ENCODE results near the gene MED23.

Gene MED23

GRCh38 chr6:131657222-131657621 lies 29.2 kb upstream of the MED23 start:
- no peak for TF ChIP-seq CTCF (IDR thresholded peaks at IDR 0.05)

- TF ChIP-seq CTCF (IDR thresholded peaks at IDR 0.05), result no peak
These were observed 28.6 kb upstream of the MED23 start for GRCh38 chr6:131656667-131657066.

GRCh38 chr6:131655951-131656350 lies 27.9 kb upstream of the MED23 start:
- no peak for TF ChIP-seq CTCF (IDR thresholded peaks at IDR 0.05)

GRCh38 chr6:131655387-131655786 lies 27.3 kb upstream of the MED23 start:
- no peak for TF ChIP-seq CTCF (IDR thresholded peaks at IDR 0.05)

- no peak for TF ChIP-seq CTCF (IDR thresholded peaks at IDR 0.05)
These were observed 26.3 kb upstream of the MED23 start for GRCh38 chr6:131654326-131654725.

GRCh38 chr6:131652472-131652871 lies 24.4 kb upstream of the MED23 start:
- TF ChIP-seq CTCF (IDR thresholded peaks at IDR 0.05), result no peak

GRCh38 chr6:131651782-131652181 lies 23.7 kb upstream of the MED23 start:
- no peak for TF ChIP-seq CTCF (IDR thresholded peaks at IDR 0.05)

GRCh38 chr6:131646249-131646670 lies 18.2 kb upstream of the MED23 start:
- no peak for TF ChIP-seq CTCF (IDR thresholded peaks at IDR 0.05)
